Measurements from ENCODE around the gene SUSD2.

- TF ChIP-seq EZH2 (IDR thresholded peaks at IDR 0.05; ENCODE audit: low read length, missing control alignments): no peak
- TF ChIP-seq CTCF (conservative IDR thresholded peaks at IDR 0.05 in 1 of 2, IDR thresholded peaks at IDR 0.05 in 1 of 2; ENCODE audit: low read depth in 1 of 2, low read length in 2 of 2): no peak
These were observed 19.4 kb downstream of the SUSD2 start for GRCh38 chr22:24200619-24201212.
